CD4-positive, alpha-beta T cell treated with Interleukin-2 at 100 ng/mL for 4 hours (primary cell): ENCODE results near the gene CCDC6.
"Not testable (repeated sequence)": the region's sequence is repeated elsewhere in the genome, so short reads cannot be mapped to it uniquely, and the experiment has no call there.

ENCODE experiments used
- DNase-seq: peaks from one replicate; pipeline ENCODE4 v3.0.0-alpha.2; 2020; ENCODE audit warnings: low spot score

Gene CCDC6

GRCh38 chr10:59906417-59907202 is at the start of gene CCDC6:
TSS of gene CCDC6 (minus strand) at chr10:59906556. CDS start at chr10:59906424, 132 bp downstream.
- peak; percentile 93 for DNase-seq

GRCh38 chr10:59954296-59954695 is 47.9 kb upstream of the CCDC6 start:
- DNase-seq, result no peak

GRCh38 chr10:59953711-59954110 is 47.4 kb upstream of the CCDC6 start:
- not testable (repeated sequence) for DNase-seq

- no peak for DNase-seq
Measured at GRCh38 chr10:59950105-59950504, 43.7 kb upstream of the CCDC6 start.

- no peak for DNase-seq
Measured at GRCh38 chr10:59949608-59950007, 43.3 kb upstream of the CCDC6 start.

GRCh38 chr10:59945991-59946390 is 39.6 kb upstream of the CCDC6 start:
- no peak for DNase-seq

GRCh38 chr10:59945590-59945989 is 39.2 kb upstream of the CCDC6 start:
- DNase-seq, result no peak

- DNase-seq, result no peak
Measured at GRCh38 chr10:59944339-59944935, 38.1 kb upstream of the CCDC6 start.

- DNase-seq, result no peak
Measured at GRCh38 chr10:59942556-59942955, 36.2 kb upstream of the CCDC6 start.

GRCh38 chr10:59937720-59938119 is 31.4 kb upstream of the CCDC6 start:
- DNase-seq, result no peak

- DNase-seq, result no peak
Measured at GRCh38 chr10:59934701-59935100, 28.3 kb upstream of the CCDC6 start.

- DNase-seq, result not testable (repeated sequence)
Measured at GRCh38 chr10:59930788-59931521, 24.6 kb upstream of the CCDC6 start.

- DNase-seq, result no peak
Measured at GRCh38 chr10:59926086-59926485, 19.7 kb upstream of the CCDC6 start.

- no peak for DNase-seq
Measured at GRCh38 chr10:59922907-59923306, 16.6 kb upstream of the CCDC6 start.

- DNase-seq, result no peak
Measured at GRCh38 chr10:59917922-59918321, 11.6 kb upstream of the CCDC6 start.

GRCh38 chr10:59913547-59914237 is 7.3 kb upstream of the CCDC6 start:
- DNase-seq, result no peak

GRCh38 chr10:59910867-59911266 is 4.5 kb upstream of the CCDC6 start:
- no peak for DNase-seq

- no peak for DNase-seq
Measured at GRCh38 chr10:59909815-59910214, 3.5 kb upstream of the CCDC6 start.

- DNase-seq, result no peak
Measured at GRCh38 chr10:59908808-59909143, 2.4 kb upstream of the CCDC6 start.

GRCh38 chr10:59907918-59908807 is 1.8 kb upstream of the CCDC6 start:
- DNase-seq, result peak; percentile 66

GRCh38 chr10:59907537-59907917 is 1.2 kb upstream of the CCDC6 start:
- DNase-seq, result no peak
